ENCODE measurements around the gene SPTBN5.

- TF ChIP-seq, protein P1, sequence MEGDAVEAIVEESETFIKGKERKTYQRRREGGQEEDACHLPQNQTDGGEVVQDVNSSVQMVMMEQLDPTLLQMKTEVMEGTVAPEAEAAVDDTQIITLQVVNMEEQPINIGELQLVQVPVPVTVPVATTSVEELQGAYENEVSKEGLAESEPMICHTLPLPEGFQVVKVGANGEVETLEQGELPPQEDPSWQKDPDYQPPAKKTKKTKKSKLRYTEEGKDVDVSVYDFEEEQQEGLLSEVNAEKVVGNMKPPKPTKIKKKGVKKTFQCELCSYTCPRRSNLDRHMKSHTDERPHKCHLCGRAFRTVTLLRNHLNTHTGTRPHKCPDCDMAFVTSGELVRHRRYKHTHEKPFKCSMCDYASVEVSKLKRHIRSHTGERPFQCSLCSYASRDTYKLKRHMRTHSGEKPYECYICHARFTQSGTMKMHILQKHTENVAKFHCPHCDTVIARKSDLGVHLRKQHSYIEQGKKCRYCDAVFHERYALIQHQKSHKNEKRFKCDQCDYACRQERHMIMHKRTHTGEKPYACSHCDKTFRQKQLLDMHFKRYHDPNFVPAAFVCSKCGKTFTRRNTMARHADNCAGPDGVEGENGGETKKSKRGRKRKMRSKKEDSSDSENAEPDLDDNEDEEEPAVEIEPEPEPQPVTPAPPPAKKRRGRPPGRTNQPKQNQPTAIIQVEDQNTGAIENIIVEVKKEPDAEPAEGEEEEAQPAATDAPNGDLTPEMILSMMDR (IDR thresholded peaks at IDR 0.05) = no peak
- no peak for TF ChIP-seq POLR2A (IDR thresholded peaks at IDR 0.05)
Observed at GRCh38 chr15:41937568-41937923, 43.7 kb upstream of the SPTBN5 start.
